D721Med (cell line): ENCODE measurements around the gene LHX4.

Experiments used
- DNase-seq: peaks from one replicate; pipeline ENCODE4 v3.0.0; 2011; ENCODE audit warnings: low spot score; ENCODE audit not compliant: insufficient read length
- FAIRE-seq: peaks from 2 replicates; lab custom pipeline; 2011; peaks lifted over from hg19 to GRCh38; lab: Jason Lieb, UNC
- TF ChIP-seq, protein P1 (sequence below): IDR thresholded peaks from 2 replicates; pipeline ENCODE4 v1.5.1; 2012; ENCODE audit warnings: mild to moderate bottlenecking, control low read depth; ENCODE audit not compliant: insufficient read depth; ENCODE audit errors: missing control alignments

Gene LHX4

DNA sequence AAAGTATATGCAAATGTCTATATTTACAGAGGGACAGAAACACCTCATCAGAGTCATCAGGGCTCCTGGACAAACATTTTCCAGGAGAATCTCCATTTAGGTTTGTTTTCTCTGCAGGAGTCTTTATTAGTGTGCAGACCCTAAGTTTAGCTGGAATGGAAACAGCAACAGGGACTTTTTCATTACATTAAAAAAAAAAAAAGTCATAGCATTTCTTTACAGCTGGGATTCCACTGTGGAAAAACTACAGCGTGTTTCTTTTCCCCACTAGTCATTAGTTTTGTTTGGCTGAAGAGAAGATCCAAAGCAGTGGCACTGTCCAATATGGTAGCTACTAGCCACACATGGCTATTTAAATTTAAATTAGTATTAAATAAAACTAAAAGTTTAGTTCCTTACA, 49.6 kb downstream of the LHX4 start:
- TF ChIP-seq, protein P1, sequence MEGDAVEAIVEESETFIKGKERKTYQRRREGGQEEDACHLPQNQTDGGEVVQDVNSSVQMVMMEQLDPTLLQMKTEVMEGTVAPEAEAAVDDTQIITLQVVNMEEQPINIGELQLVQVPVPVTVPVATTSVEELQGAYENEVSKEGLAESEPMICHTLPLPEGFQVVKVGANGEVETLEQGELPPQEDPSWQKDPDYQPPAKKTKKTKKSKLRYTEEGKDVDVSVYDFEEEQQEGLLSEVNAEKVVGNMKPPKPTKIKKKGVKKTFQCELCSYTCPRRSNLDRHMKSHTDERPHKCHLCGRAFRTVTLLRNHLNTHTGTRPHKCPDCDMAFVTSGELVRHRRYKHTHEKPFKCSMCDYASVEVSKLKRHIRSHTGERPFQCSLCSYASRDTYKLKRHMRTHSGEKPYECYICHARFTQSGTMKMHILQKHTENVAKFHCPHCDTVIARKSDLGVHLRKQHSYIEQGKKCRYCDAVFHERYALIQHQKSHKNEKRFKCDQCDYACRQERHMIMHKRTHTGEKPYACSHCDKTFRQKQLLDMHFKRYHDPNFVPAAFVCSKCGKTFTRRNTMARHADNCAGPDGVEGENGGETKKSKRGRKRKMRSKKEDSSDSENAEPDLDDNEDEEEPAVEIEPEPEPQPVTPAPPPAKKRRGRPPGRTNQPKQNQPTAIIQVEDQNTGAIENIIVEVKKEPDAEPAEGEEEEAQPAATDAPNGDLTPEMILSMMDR: no peak
- no peak for FAIRE-seq

GRCh38 chr1:180280617-180281016, 50.6 kb downstream of the LHX4 start:
- TF ChIP-seq, protein P1: no peak
- no peak for FAIRE-seq
- DNase-seq: no peak

More for the DNA sequence above, 49.6 kb downstream of the LHX4 start:
- DNase-seq: no peak

- no peak for DNase-seq
- FAIRE-seq: no peak
Observed at GRCh38 chr1:180281490-180281889, 51.4 kb downstream of the LHX4 start.

GRCh38 chr1:180282401-180283044, 52.5 kb downstream of the LHX4 start:
- FAIRE-seq (peak; percentile 38), DNase-seq (no peak)

More at GRCh38 chr1:180281490-180281889, 51.4 kb downstream of the LHX4 start:
- TF ChIP-seq, protein P1: no peak

GRCh38 chr1:180283098-180283497, 53.0 kb downstream of the LHX4 start:
- FAIRE-seq: peak; percentile 25
- TF ChIP-seq, protein P1: no peak
- no peak for DNase-seq

More at GRCh38 chr1:180282401-180283044, 52.5 kb downstream of the LHX4 start:
- TF ChIP-seq, protein P1: no peak

DNA sequence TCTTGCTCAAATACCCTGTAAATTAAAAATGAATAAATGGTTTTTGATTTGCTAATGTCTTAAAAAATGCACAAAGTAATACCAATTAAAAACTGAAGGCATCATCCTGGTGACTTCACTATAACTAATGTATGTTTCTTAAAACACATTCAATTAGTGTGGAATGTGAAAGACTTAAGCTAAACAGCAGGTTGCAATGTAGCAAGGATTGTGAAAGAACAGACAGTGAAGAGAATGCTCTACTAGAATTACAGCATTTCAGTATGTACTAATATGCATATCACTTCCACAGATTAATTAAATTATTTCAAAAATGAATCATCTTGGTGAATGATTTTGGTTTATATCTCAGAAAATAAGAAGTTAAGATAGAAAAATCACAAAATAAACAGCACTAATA, 56.4 kb downstream of the LHX4 start:
- TF ChIP-seq, protein P1: no peak
- FAIRE-seq (peak; percentile 89), DNase-seq (no peak)

DNA sequence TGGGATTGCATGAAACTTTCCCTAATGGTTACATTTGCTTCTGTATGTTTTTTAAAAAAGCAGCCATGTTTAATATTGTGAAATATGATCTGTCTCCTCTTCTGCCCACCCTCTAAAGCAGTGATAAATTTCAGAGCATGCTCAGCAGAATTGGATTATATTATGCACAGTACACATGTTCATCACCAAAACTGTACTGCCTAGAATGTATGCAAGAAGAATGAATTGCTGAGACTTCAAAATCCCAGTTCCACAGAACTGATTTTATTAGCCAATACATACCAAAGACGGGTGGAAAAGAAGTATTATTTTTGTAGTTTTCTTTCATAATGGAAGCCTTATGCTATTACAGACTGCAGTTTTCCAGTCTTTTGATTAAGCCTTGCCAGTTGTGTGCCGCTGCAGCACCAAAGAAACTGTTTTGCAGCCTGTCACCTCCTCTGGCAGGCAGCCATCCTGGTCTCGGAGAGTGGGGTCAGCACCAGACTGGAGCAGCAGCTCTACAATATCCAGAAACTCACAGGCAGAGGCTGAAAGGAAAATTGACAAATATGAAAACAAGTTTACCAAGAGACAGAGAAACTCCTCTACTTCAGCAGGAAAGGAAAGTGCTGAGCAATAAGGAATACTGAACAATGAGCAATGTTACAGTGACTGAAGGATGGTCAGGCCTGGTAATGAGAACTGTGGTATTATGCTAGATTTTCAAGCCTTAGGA, 58.1 kb downstream of the LHX4 start:
- no peak for DNase-seq
- no peak for FAIRE-seq
- TF ChIP-seq, protein P1: no peak
